K562 (cell line): Measurements from ENCODE around the gene FADS6. TPM values are rescaled to one million over a fixed set of nuclear protein-coding genes. Genes with fewer than 3 reads are reported as not detected.

Experiments
- ARID3B ChIP-seq: fragments of 250-450 bp; sonication (Bioruptor Pico); IDR thresholded peaks from 2 replicates; pipeline ENCODE4 v1.4.0; 2020; ENCODE audit warnings: borderline replicate concordance
- ATF1 ChIP-seq, 2 experiments: fragments of 450-650 bp in 1 of 2; IDR thresholded peaks; 2 replicates each; pipeline ENCODE4 v1.6.1; 2016; ENCODE audit warnings: missing compliant biosample characterization in 1 of 2, missing genetic modification characterization in 1 of 2
- CBX1 ChIP-seq: sonication (generic); IDR thresholded peaks from 2 replicates; pipeline ENCODE4 v1.6.1; 2016; ENCODE audit warnings: antibody characterized with exemption, low read depth, mild to moderate bottlenecking
- FOXA3 ChIP-seq, 2 experiments: fragments of 450-650 bp in 1 of 2; sonication (generic) in 1 of 2; formaldehyde crosslinking; IDR thresholded peaks in 1 of 2; conservative IDR thresholded peaks in 1 of 2; 2 replicates each; pipeline versions ENCODE4 v1.4.0 to v1.8.0; 2020 to 2022; ENCODE audit warnings: mild to moderate bottlenecking in 2 of 2, missing genetic modification reagents in 1 of 2
- GTF2F1 ChIP-seq: IDR thresholded peaks from 2 replicates; pipeline ENCODE4 v1.6.1; 2011; ENCODE audit warnings: low read depth, low read length, improper control_type of control experiment
- HOMEZ ChIP-seq: fragments of 250-450 bp; sonication (Bioruptor Pico); IDR thresholded peaks from 2 replicates; pipeline ENCODE4 v1.4.0; 2020; ENCODE audit warnings: mild to moderate bottlenecking, moderate library complexity
- JUND ChIP-seq, 2 experiments: IDR thresholded peaks; 2 replicates in 1 of 2; 3 replicates in 1 of 2; pipeline ENCODE4 v1.6.1; 2011; ENCODE audit warnings: borderline replicate concordance in 2 of 2, low read depth in 2 of 2, low read length in 2 of 2, improper control_type of control experiment in 1 of 2, missing biosample characterization in 1 of 2, missing genetic modification characterization in 1 of 2, missing genetic modification reagents in 1 of 2
- MTF1 ChIP-seq: fragments of 250-450 bp; sonication (Bioruptor Pico); IDR thresholded peaks from 2 replicates; pipeline ENCODE4 v1.9.0; 2021; ENCODE audit warnings: moderate library complexity, mild to moderate bottlenecking, inconsistent platforms, borderline replicate concordance
- OTX1 ChIP-seq: fragments of 450-650 bp; formaldehyde crosslinking; IDR thresholded peaks from 2 replicates; pipeline ENCODE4 v1.4.0; 2022; ENCODE audit warnings: mild to moderate bottlenecking
- SIN3B ChIP-seq: fragments of 450-650 bp; IDR thresholded peaks from 2 replicates; pipeline ENCODE4 v1.6.1; 2017; ENCODE audit warnings: low read depth, mild to moderate bottlenecking, moderate library complexity
- TBP ChIP-seq: optimal IDR thresholded peaks from 2 replicates; pipeline ENCODE3; 2011; ENCODE audit warnings: low read depth, low read length, improper control_type of control experiment
- USF2 ChIP-seq: sonication (generic); formaldehyde crosslinking; IDR thresholded peaks from 2 replicates; pipeline ENCODE4 v1.5.0; 2020; ENCODE audit warnings: missing genetic modification reagents
- XRCC3 ChIP-seq: fragments of 450-650 bp; IDR thresholded peaks from 2 replicates; pipeline ENCODE4 v1.6.1; 2017; ENCODE audit warnings: mild to moderate bottlenecking, moderate library complexity
- XRCC4 ChIP-seq: IDR thresholded peaks from one replicate; pipeline ENCODE4 v1.6.1; 2011; ENCODE audit not compliant: insufficient read depth, insufficient read length; ENCODE audit errors: extremely low read depth
- ZNF197 ChIP-seq: fragments of 200-800 bp; sonication (Bioruptor generic); IDR thresholded peaks from 2 replicates; pipeline ENCODE4 v1.6.1; 2016; ENCODE audit warnings: low read depth, missing genetic modification characterization, missing compliant biosample characterization
- ZNF445 ChIP-seq: fragments of 250-450 bp; sonication (Bioruptor Pico); IDR thresholded peaks from 2 replicates; pipeline ENCODE4 v1.4.0; 2020; ENCODE audit warnings: low read depth, mild to moderate bottlenecking, moderate library complexity
- ZNF518B ChIP-seq: fragments of 250-450 bp; sonication (Bioruptor Pico); IDR thresholded peaks from 2 replicates; pipeline ENCODE4 v1.5.0; 2021; ENCODE audit warnings: mild to moderate bottlenecking, moderate library complexity
- ZNF707 ChIP-seq: fragments of 250-450 bp; sonication (Bioruptor Pico); conservative IDR thresholded peaks from 2 replicates; pipeline ENCODE4 v1.8.0; 2022; ENCODE audit warnings: inconsistent platforms, mild to moderate bottlenecking, moderate library complexity
- ZSCAN32 ChIP-seq: fragments of 450-650 bp; formaldehyde crosslinking; IDR thresholded peaks from 2 replicates; pipeline ENCODE4 v1.4.0; 2020; ENCODE audit warnings: mild to moderate bottlenecking, moderate library complexity
- polyA plus RNA-seq, 8 experiments: library from polyadenylated mRNA; depleted of rRNA in 4 of 8; stranded (reverse) in 5 of 8; unstranded in 3 of 8; fragments of >200 nt; fragmentation: Nextera tagmentation in 2 of 8; fragmentation: Illumina TruSeq in 1 of 8; extraction: Ambion mirVana in 2 of 8; extraction: Trizol in 1 of 8; gene quantifications; 2 replicates each; pipeline versions ENCODE4 v1.2.1 to v1.2.3, GENCODE V29; 2011 to 2014; ENCODE audit warnings: inconsistent platforms in 1 of 8, missing spikeins in 1 of 8
- total RNA-seq, 7 experiments: library from RNA; depleted of rRNA in 6 of 7; stranded (reverse); fragments of >200 nt in 6 of 7; fragmentation: Illumina TruSeq in 2 of 7; extraction: Trizol in 2 of 7; gene quantifications; 2 replicates each; pipeline versions ENCODE4 v1.2.1 to v1.2.3, GENCODE V29; 2011 to 2021; ENCODE audit warnings: low replicate concordance in 1 of 7

The FADS6 gene
- total and polyA plus RNA-seq, 9 of the 15 experiments (the other 6 are each of a cell fraction or from before 2014, with no cell fraction given) = 0.18 to 0.22 TPM; not detected in 7

DNA sequence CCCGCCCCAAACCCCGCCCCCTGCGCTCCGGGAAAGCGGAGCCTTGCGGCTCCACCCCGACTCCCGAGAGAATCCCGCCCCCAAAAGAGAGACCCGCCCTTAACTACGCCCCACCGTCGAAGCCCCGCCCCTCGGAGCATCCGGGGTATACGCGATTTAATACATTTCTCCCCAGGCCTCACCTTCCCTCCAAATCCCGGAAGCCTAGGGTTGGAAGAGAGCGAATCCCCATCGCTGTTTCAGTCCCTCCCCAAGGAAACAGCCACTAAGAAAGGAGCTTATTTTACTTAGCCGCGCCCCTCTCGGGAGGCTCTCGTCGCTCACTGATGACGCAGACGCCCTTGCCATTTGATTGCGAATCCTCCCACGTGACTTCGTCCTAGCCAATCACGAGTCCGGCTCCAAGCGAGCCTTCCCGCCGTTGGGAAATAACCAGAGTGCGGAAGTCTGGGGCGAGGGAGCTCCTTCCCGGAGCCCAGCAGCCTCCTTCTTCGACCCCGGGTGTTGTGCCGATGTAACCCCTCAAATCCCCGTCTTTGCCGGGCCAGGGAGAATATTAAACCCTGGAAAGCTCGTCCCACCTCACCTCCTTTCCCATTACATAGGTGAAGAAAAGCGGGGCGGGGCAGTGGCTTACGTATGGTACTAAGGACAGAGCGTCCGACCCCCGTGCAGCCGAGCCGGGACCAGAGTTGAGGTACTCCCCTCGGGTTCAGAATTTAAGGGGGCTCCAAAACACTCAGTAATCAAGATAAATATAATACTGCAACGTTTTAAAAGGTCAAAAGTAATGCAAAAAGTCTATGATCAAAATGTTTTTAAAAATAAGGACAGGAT lies 20.2 kb downstream of the FADS6 start (continued):
- TF ChIP-seq ZNF518B = 0 out of 2 replicates have a peak, but pooled peaks have one; percentile 49
- peak; percentile 98 for TF ChIP-seq USF2
- TF ChIP-seq CBX1 = peak; percentile 65; the same call in 1 of the 2 replicates
- peak; percentile 83; the same call in 1 of the 2 replicates for TF ChIP-seq OTX1 (CRISPR knock-in tag)
- TF ChIP-seq HOMEZ (CRISPR knock-in tag) = 0 out of 2 replicates have a peak, but pooled peaks have one; percentile 79
- TF ChIP-seq ARID3B = no peak
- TF ChIP-seq SIN3B = peak; percentile 85
- peak; percentile 29; the same call in 1 of the 2 replicates for TF ChIP-seq GTF2F1
- no peak for TF ChIP-seq ZNF445 (CRISPR knock-in tag)
- peak; percentile 88 for TF ChIP-seq TBP
- TF ChIP-seq ATF1 (CRISPR knock-in tag; IDR thresholded peaks at IDR 0.05) = peak; percentile 91
- TF ChIP-seq ATF1 (tag; IDR thresholded peaks at IDR 0.05) = peak; percentile 99
- peak; percentile 63 for TF ChIP-seq JUND (IDR thresholded peaks at IDR 0.05; ENCODE audit: borderline replicate concordance, low read depth, low read length)
- no peak; the same call in 2 of the 3 replicates for TF ChIP-seq JUND (tag; IDR thresholded peaks at IDR 0.05; ENCODE audit: borderline replicate concordance, low read depth, low read length)
- TF ChIP-seq ZSCAN32 (CRISPR knock-in tag) = peak; percentile 50; the same call in 1 of the 2 replicates
- no peak for TF ChIP-seq ZNF197 (CRISPR knock-in tag)
- TF ChIP-seq XRCC4 = no peak
- TF ChIP-seq ZNF707 = no peak
- no peak for TF ChIP-seq MTF1 (CRISPR knock-in tag)
- TF ChIP-seq FOXA3 (CRISPR knock-in tag; conservative IDR thresholded peaks at IDR 0.05 in 1 of 2, IDR thresholded peaks at IDR 0.05 in 1 of 2) = no peak
- no peak for TF ChIP-seq XRCC3
